ENCODE results near the gene APEX2. TPM values are rescaled to one million over a fixed set of nuclear protein-coding genes. Genes with fewer than 3 reads are reported as not detected.
"Not testable (repeated sequence)": the region's sequence is repeated elsewhere in the genome, so short reads cannot be mapped to it uniquely, and the experiment has no call there.

Gene APEX2
- total and polyA plus RNA-seq, 8 donors: 3.5 to 8.6 (median 5.8) TPM

- Histone ChIP-seq H3K4me1 (peaks cover 0 to 4% (median 0%) of the 10 kb centered on the region in 3 donors), H3K27me3 (peaks cover 0 to 5% (median 2%) of the 10 kb centered on the region in 4 donors), H3K27ac (no peak overlapping the region), H3K9me3 (no peaks in the 10 kb centered on the region), H3K4me3 (no peak overlapping the region), H3K36me3 (no peaks in the 10 kb centered on the region)
- 53 to 75% methylated on average over 4 of the region's 4 CpGs for WGBS, 2 donors
- intact Hi-C loops (cut with DNase I): no loop called here
- FAIRE-seq: no peak
- no peak for DNase-seq
- TF ChIP-seq CTCF (IDR thresholded peaks at IDR 0.05): no peak
- ATAC-seq: no peak
These were observed 22.8 kb upstream of the APEX2 start for GRCh38 chrX:54977387-54977786.

GRCh38 chrX:54978448-54978847 lies 21.7 kb upstream of the APEX2 start:
- Histone ChIP-seq H3K4me3 (no peak overlapping the region), H3K36me3 (no peaks in the 10 kb centered on the region), H3K9me3 (no peaks in the 10 kb centered on the region), H3K27ac (no peak overlapping the region), H3K4me1 (peaks cover 0 to 4% (median 0%) of the 10 kb centered on the region in 3 donors), H3K27me3 (peaks cover 0 to 5% (median 2%) of the 10 kb centered on the region in 4 donors)
- ATAC-seq (no peak), DNase-seq (no peak), FAIRE-seq (no peak)
- intact Hi-C loops (cut with DNase I): no loop called here
- no peak for TF ChIP-seq CTCF (IDR thresholded peaks at IDR 0.05)

- DNase-seq: no peak
- no peak for TF ChIP-seq CTCF (IDR thresholded peaks at IDR 0.05)
- Histone ChIP-seq H3K27me3 (peaks cover 0 to 5% (median 5%) of the 10 kb centered on the region in 4 donors), H3K27ac (no peak overlapping the region), H3K9me3 (no peaks in the 10 kb centered on the region), H3K4me1 (peaks cover 0 to 4% (median 0%) of the 10 kb centered on the region in 3 donors), H3K36me3 (no peaks in the 10 kb centered on the region), H3K4me3 (no peak overlapping the region)
- no peak for FAIRE-seq
- intact Hi-C loops (cut with DNase I): no loop called here
- ATAC-seq: no peak
These were observed 20.7 kb upstream of the APEX2 start for GRCh38 chrX:54979432-54979831.

- intact Hi-C loops (cut with DNase I): no loop called here
- DNase-seq (no peak), FAIRE-seq (no peak), ATAC-seq (no peak)
- no peak for TF ChIP-seq CTCF (IDR thresholded peaks at IDR 0.05)
- no peaks in the 10 kb centered on the region for H3K9me3 ChIP-seq
- no peaks in the 10 kb centered on the region for H3K36me3 ChIP-seq
- no peak overlapping the region for H3K27ac ChIP-seq
- H3K4me3 ChIP-seq: no peak overlapping the region
- peaks cover 0 to 4% (median 0%) of the 10 kb centered on the region in 3 donors for H3K4me1 ChIP-seq
- 44 to 53% methylated on average over 6 of the region's 6 CpGs for WGBS, 2 donors
- peaks cover 0 to 7% (median 5%) of the 10 kb centered on the region in 4 donors for H3K27me3 ChIP-seq
These were observed 19.8 kb upstream of the APEX2 start for GRCh38 chrX:54980334-54980733.

GRCh38 chrX:54983306-54983705 lies 16.9 kb upstream of the APEX2 start:
- H3K27ac ChIP-seq; DNase-seq; FAIRE-seq; intact Hi-C loops (cut with DNase I); H3K36me3 ChIP-seq; H3K9me3 ChIP-seq; H3K27me3 ChIP-seq; H3K4me3 ChIP-seq; H3K4me1 ChIP-seq; ATAC-seq: not testable (repeated sequence)
- 81 to 90% methylated on average over 2 of the region's 2 CpGs for WGBS, 2 donors
